GM18858 (cell line): ENCODE data around the gene PCNX4.
"Not testable (repeated sequence)": the region's sequence is repeated elsewhere in the genome, so short reads cannot be mapped to it uniquely, and the experiment has no call there.

Source experiments
- ATAC-seq: cut with Tn5 transposase; IDR thresholded peaks from one replicate; pipeline ENCODE4 v1.9.1; 2021; ENCODE audit not compliant: unreplicated experiment

PCNX4 gene

GRCh38 chr14:60091550-60092525 is at the start of gene PCNX4:
PCNX4 (plus strand) TSS chr14:60091923; CDS start chr14:60107639, 15,716 bp downstream.
- peak; percentile 93 for ATAC-seq

GRCh38 chr14:60047976-60048375 is 43.7 kb upstream of the PCNX4 start:
- ATAC-seq = not testable (repeated sequence)

GRCh38 chr14:60051721-60052221 is 40.0 kb upstream of the PCNX4 start:
- no peak for ATAC-seq

GRCh38 chr14:60058087-60058486 is 33.6 kb upstream of the PCNX4 start:
- ATAC-seq = no peak

DNA sequence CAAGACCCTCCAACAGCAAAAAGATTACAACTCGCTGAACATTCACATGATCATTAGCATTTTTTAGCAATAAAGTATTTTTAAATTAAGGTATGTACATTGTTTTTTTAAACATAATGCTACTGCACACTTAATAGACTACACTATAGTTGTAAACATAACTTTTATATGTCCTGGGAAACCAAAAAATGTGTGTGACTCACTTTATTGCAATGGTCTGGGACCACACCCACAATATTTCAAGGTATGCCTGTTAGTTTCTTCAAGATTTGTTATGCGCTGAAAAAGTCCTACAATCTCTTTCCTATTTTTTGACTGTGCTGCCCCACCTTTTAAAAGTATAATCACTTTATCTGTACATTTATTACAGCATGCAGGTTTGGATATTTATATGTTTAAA is 30.4 kb upstream of the PCNX4 start:
- ATAC-seq = no peak

GRCh38 chr14:60064491-60065072 is 27.1 kb upstream of the PCNX4 start:
- ATAC-seq = peak; percentile 68

GRCh38 chr14:60067882-60068281 is 23.8 kb upstream of the PCNX4 start:
- ATAC-seq = no peak

- no peak for ATAC-seq
Observed at GRCh38 chr14:60079723-60080122, 12.0 kb upstream of the PCNX4 start.

GRCh38 chr14:60085085-60085484 is 6.6 kb upstream of the PCNX4 start:
- ATAC-seq = no peak

GRCh38 chr14:60085693-60086092 is 6.0 kb upstream of the PCNX4 start:
- no peak for ATAC-seq

GRCh38 chr14:60087668-60088067 is 4.1 kb upstream of the PCNX4 start:
- ATAC-seq = no peak

- ATAC-seq = no peak
Observed at GRCh38 chr14:60089221-60089620, 2.5 kb upstream of the PCNX4 start.

DNA sequence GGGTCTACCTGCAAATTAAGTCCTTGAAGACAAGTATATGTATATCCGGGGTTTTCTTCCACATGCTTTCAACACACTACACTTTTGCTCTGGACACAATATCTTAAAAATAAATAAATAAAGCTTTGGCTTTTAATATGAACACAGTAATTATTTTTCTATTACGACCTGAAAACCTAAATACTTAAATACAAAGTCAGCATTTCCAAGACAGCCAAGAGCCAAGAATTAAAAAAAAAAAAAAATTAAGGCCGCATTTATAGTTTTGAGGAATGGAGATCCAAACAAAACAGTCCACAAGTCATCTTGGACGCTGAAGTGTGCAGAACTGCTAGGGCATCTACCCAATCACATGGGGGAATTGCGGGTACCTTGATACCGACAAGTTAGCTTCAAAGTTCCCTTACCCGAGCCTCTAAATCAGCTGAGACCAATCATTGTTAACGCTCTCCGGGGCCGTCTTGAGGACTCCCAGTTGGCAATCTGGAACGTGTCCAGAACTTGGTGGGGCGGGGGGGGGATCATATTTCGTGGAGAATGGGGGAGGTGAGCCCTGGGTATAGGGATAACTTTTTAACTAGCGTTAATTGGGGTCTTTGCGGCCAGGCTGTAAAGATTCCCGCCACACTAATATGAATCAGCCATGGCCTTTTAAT is 731 bp upstream of the PCNX4 start:
- ATAC-seq = no peak

DNA sequence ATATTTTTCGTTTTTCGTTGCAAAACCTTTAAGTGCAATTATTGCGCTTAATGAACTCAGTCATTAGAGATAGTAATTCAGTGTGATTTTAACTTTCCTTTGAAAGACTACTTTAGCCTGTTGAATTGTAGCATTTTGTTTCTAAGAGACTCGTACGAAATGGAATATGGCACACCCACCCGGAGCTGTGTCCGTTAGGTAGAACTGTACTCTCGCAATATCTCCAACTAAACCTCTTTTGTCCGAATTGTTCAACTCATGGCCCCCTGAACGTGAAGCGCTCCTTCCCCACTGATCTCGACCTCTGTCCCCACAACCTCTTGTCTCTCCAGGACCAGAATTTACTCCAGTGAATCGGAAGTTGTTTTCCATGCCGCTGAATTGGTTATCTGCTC is 800 bp downstream of the PCNX4 start:
- ATAC-seq = no peak

DNA sequence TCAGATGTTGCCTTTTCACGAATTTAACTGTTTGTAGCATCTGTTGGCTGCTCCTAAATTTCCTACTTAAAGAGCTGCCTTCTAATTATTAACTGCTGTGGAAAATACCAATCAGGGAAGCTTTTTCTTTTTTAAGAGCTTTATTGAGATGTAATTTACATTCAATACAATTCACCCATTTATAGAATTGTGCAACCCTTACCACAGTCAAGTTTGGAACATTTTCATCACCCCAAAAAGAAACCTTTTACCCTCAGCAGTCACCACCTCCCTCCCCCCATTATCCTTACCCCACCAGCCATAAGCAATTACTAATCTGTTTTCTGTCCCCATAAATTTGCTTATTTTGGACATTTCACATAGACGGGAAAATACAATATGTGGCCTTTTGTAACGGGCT is 1.4 kb downstream of the PCNX4 start:
- no peak for ATAC-seq

DNA sequence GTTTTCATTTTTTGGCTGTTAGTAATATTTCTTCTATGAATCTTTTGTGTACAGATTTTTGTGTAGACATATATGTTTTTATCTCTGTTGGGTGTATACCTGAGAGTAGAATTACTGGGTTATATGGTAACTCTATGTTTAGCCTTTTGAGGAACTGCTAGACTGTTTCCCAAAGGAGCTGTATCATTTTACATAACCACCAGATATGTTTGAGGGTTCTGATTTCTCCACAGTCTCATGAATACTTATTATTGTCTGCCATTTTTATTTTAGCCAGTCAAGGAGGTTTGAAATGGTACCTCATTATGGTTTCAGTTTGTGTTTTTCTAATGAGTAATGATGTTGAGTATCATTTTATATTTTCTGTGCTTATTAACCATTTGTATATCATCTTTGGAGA is 1.9 kb downstream of the PCNX4 start:
- no peak for ATAC-seq

GRCh38 chr14:60094306-60094897 is 2.7 kb downstream of the PCNX4 start:
- ATAC-seq = no peak

DNA sequence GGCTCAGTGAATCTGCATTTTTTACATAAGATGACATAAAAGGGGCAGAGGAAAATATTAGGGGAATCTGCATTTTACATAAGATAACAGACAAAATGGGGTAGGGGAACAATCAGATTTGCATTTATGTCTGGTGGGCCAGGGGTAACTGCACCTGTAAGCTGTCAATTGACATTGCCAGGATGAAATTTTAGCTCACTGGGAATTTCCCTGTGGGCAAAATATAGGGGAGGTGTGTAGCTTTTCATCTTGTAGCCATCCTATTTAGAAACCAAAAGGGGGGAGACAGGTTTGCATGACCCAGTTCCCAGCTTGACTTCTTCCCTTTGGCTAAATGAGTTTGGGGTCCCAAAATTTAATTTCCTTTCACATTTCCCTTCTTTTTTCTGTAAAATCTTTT is 3.5 kb downstream of the PCNX4 start:
- no peak for ATAC-seq

- no peak for ATAC-seq
Observed at GRCh38 chr14:60095781-60096450, 4.2 kb downstream of the PCNX4 start.

- no peak for ATAC-seq
Observed at GRCh38 chr14:60097974-60098373, 6.3 kb downstream of the PCNX4 start.

- ATAC-seq = not testable (repeated sequence)
Observed at GRCh38 chr14:60099855-60100254, 8.1 kb downstream of the PCNX4 start.
